Right lung (tissue), 10 donors: ENCODE results near the gene MTARC2. TPM values are rescaled to one million over a fixed set of nuclear protein-coding genes. Genes with fewer than 3 reads are reported as not detected.
"Not testable (repeated sequence)": the region's sequence is repeated elsewhere in the genome, so short reads cannot be mapped to it uniquely, and the experiment has no call there.

ENCODE experiments used
- DNase-seq, 2 donors: peaks; one replicate each; pipeline ENCODE4 v3.0.0-alpha.2; 2013
- long read RNA-seq, 8 donors: transcript quantifications; one replicate each; lab custom pipeline, GENCODE V29; 2026
- polyA plus RNA-seq, 5 donors: library from polyadenylated mRNA; unstranded; fragments of 120-200 nt; gene quantifications; one replicate each; pipeline versions ENCODE4 v1.2.1 to v1.2.3, GENCODE V29; 2013; ENCODE audit warnings: inconsistent platforms in 1 of 5, low replicate concordance in 1 of 5; ENCODE audit not compliant: insufficient read length in 5 of 5, insufficient read depth in 1 of 5

MTARC2 gene
- polyA plus RNA-seq: 10 to 100 TPM; 60.4 to 88.4 (median 77.4) TPM
- long read RNA-seq, donor 1, transcript MARC2-202 (8 exons, 2,134 nt): major isoform, 5 of 25 reads
- long read RNA-seq, donor 1, partial matches to known transcripts: 20 of 25 reads
- long read RNA-seq, donor 1, other reads (novel, unspliced or antisense): 0 of 25 reads
- long read RNA-seq, donor 2, partial matches to known transcripts: 0 of 3 reads
- long read RNA-seq, donor 2, other reads (novel, unspliced or antisense): 0 of 3 reads
- long read RNA-seq, donor 3, partial matches to known transcripts: 13 of 18 reads
- long read RNA-seq, donor 3, other reads (novel, unspliced or antisense): 0 of 18 reads
- long read RNA-seq, donor 4, transcript MARC2-202 (8 exons, 2,134 nt): major isoform, 5 of 10 reads
- long read RNA-seq, donor 4, partial matches to known transcripts: 5 of 10 reads
- long read RNA-seq, donor 4, other reads (novel, unspliced or antisense): 0 of 10 reads
- long read RNA-seq, donor 5, transcript MARC2-202 (8 exons, 2,134 nt): major isoform, 6 of 6 reads
- long read RNA-seq, donor 5, partial matches to known transcripts: 0 of 6 reads
- long read RNA-seq, donor 5, other reads (novel, unspliced or antisense): 0 of 6 reads
- long read RNA-seq, donor 6, transcript MARC2-202 (8 exons, 2,134 nt): major isoform, 7 of 7 reads
- long read RNA-seq, donor 6, partial matches to known transcripts: 0 of 7 reads
- long read RNA-seq, donor 6, other reads (novel, unspliced or antisense): 0 of 7 reads
- long read RNA-seq, donor 7, transcript MARC2-202 (8 exons, 2,134 nt): major isoform, 6 of 7 reads
- long read RNA-seq, donor 7, partial matches to known transcripts: 0 of 7 reads
- long read RNA-seq, donor 7, other reads (novel, unspliced or antisense): 0 of 7 reads
- long read RNA-seq, donor 8, partial matches to known transcripts: 5 of 9 reads
- long read RNA-seq, donor 8, other reads (novel, unspliced or antisense): 0 of 9 reads

- peak; percentile 83 to 86 for DNase-seq
Measured at GRCh38 chr1:220748089-220748934, at the start of gene MTARC2. Gene MTARC2 (plus strand): TSS chr1:220748322. CDS start chr1:220748532, 210 bp downstream.

- no peak for DNase-seq
Measured at GRCh38 chr1:220698607-220699016, 49.5 kb upstream of the MTARC2 start.

- no peak for DNase-seq
Measured at GRCh38 chr1:220699044-220699443, 49.1 kb upstream of the MTARC2 start.

- DNase-seq: peak in 1 of 2 donors; percentile 47
Measured at GRCh38 chr1:220700556-220701179, 47.5 kb upstream of the MTARC2 start.

GRCh38 chr1:220701974-220702373, 46.1 kb upstream of the MTARC2 start:
- no peak for DNase-seq

GRCh38 chr1:220702733-220703270, 45.3 kb upstream of the MTARC2 start:
- DNase-seq: no peak

DNA sequence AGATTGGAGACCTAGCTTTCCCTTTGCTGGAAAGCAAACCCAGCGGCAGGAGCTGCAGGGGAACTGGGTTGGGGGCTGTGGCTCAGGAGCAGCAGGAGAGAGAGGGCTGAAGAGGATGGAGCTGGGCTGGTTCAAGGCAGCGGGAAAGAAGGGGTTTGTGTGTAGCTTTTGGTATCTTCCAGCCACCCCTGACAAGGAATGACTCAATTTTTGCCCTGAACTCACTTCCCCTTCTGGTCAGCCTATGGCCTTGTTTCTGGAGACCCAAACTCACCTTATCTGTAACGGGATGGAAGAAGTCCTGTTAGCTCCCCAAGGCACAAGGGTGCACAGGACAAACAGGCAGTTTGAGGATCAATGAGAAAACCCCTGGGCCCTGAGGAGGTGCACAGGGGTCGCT, 44.8 kb upstream of the MTARC2 start:
- DNase-seq: no peak

- DNase-seq: no peak
Measured at GRCh38 chr1:220705782-220706181, 42.3 kb upstream of the MTARC2 start.

DNA sequence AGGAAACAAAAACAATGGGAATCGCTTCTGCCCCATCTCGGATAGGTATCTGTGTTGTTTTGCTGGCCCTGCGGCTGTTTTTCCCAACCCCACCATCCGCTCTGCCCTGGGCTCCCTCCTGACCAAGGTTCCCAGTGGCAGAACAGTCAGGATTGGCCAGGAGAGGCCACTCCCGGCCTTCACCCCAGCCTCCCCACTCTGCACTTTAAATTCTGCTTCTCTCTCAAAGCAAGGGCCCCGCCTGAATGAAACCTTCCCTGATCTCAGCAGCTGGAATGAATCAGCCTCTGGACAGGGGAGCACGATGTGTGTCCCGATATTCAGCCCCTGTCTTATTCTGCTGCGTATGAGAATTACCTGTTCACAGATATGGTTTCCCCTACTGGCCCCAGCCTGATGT, 41.6 kb upstream of the MTARC2 start:
- DNase-seq: no peak

DNA sequence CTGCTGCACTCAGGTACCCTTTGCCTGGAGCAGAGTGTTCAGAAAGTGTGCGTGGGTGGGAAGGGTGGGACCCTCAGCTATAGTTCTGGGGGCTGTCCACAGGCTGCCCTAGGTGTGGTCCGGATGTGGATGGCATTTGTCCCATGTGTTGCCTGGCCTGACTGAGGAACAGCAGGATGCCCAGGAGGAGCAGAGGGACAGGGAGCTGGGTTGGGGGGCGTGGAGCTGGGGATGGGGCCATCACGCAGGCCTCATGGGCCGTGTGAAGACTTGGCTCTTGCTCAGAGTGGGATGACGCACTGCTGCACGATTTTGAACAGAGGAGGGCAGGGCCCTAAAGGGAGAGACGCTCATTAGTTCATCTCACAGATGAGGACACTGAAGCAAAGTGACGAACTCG, 41.0 kb upstream of the MTARC2 start:
- DNase-seq: no peak

DNA sequence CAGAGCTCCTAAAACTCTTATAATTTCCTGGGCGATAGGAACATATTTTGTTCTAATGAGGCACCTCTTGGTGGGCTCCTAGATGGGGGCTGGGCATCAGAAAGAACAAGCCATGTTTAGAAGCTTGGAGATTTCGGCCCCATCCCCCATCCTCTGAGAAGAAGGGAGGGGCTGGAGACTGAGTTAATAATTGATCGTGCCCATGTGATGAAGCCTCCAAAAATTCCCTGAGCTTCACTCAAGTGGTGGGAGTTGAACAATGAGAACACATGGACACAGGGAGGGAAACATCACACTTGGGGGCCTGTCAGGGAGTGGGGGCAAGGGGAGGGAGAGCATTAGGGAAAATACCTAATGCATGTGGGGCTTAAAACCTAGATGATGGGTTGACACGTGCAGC, 39.9 kb upstream of the MTARC2 start:
- DNase-seq: no peak

DNA sequence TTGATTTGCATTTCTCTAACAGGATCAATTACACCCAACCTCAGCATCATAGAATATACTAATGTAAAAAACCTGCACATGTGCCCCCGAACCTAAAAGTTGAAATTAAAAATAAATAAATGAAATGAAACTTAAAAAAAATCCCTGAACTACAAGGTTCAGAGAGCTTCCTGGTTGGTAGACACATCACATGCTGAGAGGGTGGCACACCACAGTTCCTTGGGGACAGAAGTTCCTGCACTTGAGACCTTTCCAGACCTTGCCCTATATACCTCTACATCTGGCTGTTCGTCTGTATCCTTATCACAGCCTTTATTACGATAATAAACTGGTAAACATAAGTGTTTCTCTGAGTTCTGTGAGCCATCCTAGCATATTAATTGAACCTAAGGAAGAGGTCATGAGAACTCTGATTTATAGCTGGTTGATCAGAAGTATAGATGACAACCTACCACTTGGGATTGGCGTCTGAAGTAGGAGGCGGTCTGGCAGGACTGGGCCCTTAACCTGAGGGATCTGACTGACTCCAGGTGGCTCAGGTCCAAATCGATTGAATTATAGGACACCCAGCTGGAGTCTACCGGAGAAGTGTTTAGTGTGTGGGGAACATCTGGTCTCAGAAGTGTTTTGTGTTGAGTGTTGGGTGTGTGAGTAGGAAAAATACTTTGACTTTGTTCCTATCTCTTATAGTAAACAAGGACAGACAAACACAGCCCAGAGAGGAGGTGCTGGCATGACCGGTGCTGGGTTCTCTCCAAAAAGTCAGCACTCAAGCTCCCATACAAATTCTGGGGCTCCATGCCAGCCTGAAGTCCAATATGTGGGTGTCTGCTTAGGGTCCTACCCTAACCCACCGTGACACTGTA, 39.0 kb upstream of the MTARC2 start:
- DNase-seq: no peak

DNA sequence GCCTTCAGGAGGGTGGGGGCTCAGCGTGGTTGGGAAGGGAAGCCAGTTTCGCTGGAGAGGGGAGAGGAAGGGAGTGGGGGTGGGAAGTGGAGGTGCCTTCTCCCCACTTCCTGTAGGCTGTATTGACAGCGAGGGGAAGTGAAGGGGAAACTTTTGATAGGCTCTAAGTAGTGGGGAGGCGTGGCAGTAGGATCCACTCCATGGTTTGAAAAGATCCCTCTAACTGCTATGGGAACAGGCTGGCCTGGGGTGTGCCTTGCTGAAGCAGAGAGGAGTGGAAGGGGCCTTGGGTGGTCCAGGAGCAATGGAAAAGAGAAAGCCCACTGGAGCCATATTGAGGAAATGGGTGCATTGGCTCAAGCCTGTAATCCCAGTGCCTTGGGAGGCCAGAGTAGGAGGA, 37.8 kb upstream of the MTARC2 start:
- DNase-seq: no peak

DNA sequence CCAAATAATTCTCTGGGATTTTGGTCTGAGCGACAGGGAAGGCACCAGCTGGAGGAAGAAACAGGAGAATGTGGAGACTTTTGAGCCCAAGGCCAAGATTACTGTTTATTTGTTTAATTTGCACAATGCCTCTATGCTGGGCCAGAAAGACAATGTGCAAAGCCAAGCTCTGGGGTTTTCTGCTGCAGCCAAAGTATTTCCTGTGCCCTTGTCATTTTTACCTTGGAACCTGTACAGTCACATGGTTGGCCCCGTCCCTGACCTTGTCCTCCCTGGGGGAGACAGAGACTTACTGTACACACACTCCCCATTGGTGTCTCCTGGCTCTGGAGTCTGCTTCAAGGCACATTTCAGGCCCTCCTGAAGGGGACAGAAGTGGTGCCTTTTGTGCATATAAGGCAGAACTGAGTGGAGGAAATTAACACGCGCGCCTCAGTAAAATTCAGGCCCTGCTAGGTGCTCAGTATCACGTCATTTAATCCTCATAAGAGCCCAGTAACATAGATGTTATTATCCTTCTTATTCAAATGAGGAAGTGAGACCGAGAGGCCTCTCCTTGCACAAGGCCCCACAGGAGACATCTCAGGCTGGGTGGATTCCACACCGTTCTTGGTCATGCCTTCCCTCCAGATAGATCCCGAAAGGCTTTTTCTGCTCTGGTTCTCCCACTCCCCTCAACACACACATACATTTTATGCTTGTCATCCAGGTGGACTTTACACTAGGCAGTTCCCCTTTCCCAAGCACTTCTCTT, 36.9 kb upstream of the MTARC2 start:
- no peak for DNase-seq

GRCh38 chr1:220715986-220716385, 32.1 kb upstream of the MTARC2 start:
- DNase-seq: not testable (repeated sequence)

- no peak for DNase-seq
Measured at GRCh38 chr1:220717800-220718640, 30.1 kb upstream of the MTARC2 start.

DNA sequence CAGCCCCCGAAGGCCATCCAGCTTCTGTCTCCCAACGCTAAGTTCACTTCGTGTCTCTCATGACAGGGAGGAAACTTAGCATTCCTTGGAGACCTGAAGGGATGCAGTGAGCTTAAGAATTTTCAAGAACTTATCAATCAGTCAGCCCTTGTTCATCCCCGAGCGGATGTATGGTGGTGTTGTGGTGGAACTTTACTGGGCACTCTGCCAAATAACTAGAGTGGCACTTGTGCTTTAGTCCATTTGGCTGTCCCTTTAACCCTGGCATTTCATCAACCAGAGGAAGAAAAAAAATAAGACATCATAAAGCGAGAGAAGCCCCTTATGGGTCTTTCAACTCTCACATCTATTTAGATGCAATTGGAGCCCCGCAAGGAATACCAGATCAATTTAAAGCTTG, 26.9 kb upstream of the MTARC2 start:
- DNase-seq: not testable (repeated sequence)

DNA sequence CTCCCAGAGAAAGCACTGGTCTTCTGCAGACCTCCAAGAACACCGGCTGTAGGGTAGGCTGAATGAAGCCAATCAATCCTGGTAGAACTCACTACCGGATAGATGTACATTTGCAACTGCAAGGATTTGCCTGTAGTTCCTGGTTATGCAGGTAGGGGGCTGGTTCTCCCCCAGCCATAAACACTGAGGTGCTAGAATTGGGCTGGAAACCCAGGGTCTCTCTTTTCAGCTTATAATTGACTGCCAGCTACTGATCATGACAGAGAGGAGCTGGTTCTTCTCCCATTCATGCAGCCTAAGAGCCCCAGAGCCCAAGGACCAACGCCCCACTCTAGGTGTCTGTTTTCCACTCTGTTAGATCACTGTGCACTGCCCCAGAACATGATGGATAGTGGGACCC, 21.5 kb upstream of the MTARC2 start:
- DNase-seq: no peak
